CD4-positive, alpha-beta T cell treated with Interleukin-10 for 1 hour (primary cell): ENCODE data around the gene PHLDA3.

Experiments used
- DNase-seq: peaks from one replicate; pipeline ENCODE4 v3.0.0-alpha.2; 2020

The PHLDA3 gene

DNA sequence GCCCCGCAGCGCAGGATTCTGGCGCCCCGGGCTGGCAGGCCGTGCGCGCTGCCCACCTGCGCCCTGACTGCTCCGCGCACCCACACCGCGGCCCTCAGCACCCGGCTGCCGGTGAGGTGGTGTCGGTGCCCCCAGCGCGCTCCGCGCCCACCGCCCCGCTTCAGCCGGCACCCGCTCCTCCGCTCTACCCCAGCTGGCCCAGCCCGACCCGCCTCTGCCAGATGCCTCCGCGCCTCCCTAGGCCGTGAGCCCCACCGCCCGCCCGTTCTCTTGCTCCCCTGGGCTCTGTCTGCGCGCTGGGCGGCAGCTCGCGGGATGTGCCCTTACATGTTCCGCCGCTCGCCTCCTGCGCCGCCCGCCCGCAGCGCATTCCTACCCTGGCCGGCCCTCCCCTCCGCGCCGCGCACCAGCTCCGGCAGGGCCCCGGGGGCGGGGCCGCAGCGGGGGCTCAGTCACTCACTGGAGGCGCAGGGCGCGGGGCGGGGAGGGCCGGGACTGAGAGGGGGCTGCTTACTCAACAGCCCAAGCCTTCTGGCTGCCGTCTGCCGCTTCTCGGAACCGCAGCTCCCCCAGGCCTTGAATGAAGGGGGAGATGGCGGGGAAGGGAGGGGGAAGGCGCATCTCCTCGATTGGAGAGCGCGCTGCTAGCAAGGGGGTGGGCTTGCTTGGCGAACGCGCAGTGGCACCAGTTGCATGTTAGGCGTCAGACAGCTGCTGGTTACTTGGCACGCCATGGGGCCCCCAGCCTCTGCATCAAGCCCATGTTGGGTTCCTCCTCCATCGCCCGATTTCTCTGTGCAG lies at the start of gene PHLDA3:
TSS of gene PHLDA3 (minus strand) at position 345 of the 801 bp plus-strand sequence. CDS start 402 bp downstream, outside the sequence.
- peak; percentile 33 for DNase-seq

- DNase-seq, result no peak
These were observed 49.1 kb upstream of the PHLDA3 start for GRCh38 chr1:201518071-201518470.

DNA sequence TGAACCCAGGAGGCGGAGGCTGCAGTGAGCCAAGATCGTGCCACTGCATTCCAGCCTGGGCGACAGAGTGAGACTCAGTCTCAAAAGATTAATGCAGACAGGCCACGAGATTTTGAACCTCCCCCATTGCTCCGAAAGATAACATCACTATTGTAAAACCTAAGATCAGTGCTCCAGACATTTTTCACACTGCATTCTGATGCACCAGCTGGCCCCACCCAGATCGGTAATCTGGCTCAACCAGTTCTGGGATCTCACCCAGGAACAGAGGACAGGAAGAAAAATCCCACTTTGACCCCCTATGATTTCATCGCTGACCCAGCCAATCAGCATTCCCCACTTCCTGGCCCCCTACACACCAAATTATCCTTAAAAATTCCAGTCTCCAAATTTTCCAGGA lies 48.6 kb upstream of the PHLDA3 start:
- no peak for DNase-seq

DNA sequence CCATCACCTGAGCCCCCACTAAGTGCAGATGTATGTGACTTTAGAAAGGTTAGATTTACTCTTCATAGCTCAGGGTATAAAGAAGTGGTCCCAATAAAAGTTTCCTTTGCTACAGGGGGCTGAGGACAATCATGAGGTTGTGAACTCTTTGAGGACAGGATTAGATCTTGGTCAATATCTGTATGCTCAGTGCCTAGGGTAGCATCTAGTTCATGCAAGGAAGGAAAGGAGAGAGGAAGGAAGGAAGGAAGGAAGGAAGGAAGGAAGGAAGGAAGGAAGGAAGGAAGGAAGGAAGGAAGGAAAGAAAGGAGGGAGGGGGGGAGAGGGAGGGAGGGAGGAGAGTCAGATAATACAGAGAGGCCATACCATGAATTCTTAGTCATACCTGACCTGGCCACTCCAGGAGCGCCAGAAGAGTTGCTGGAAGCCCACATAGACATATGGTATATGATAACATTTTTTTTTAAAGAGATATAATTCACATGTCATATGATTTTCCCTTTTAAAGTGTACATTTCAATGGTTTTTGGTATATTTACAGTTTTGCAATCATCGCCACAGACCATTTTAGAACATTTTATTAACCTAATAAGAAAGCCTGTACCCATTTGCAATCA lies 47.6 kb upstream of the PHLDA3 start:
- no peak for DNase-seq

GRCh38 chr1:201515895-201516294 lies 46.9 kb upstream of the PHLDA3 start:
- DNase-seq, result no peak

DNA sequence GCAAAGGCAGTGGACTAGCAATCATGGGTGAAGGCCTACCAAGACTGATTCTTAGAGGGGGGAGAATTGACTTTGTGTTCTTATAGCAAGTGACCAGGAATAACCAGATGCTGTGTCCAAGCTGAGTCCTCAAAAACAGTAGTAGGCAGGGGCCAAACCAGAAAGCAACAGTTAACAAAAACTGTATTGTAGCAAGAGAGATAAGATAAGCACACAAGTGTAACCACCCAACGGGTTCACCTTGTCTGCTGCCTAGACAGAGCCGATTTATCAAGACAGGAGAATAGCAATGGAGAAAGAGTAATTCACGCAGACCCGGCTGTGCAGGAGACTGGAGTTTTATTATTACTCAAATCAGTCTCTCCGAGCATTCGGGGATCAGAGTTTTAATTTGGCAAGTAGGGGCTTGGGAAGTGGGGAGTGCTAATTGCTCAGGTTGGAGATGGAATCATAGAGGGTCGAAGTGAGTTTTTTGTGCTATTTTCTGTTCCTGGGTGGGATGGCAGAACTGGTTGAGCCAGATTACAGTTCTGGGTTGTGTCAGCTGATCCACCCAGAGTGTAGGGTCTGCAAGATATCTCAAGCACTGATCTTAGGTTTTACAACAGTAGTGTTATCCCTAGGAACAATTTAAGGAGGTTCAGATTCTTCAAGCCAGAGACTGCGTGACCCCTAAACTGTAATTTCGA lies 46.2 kb upstream of the PHLDA3 start:
- DNase-seq, result no peak

GRCh38 chr1:201514466-201514865 lies 45.5 kb upstream of the PHLDA3 start:
- no peak for DNase-seq

DNA sequence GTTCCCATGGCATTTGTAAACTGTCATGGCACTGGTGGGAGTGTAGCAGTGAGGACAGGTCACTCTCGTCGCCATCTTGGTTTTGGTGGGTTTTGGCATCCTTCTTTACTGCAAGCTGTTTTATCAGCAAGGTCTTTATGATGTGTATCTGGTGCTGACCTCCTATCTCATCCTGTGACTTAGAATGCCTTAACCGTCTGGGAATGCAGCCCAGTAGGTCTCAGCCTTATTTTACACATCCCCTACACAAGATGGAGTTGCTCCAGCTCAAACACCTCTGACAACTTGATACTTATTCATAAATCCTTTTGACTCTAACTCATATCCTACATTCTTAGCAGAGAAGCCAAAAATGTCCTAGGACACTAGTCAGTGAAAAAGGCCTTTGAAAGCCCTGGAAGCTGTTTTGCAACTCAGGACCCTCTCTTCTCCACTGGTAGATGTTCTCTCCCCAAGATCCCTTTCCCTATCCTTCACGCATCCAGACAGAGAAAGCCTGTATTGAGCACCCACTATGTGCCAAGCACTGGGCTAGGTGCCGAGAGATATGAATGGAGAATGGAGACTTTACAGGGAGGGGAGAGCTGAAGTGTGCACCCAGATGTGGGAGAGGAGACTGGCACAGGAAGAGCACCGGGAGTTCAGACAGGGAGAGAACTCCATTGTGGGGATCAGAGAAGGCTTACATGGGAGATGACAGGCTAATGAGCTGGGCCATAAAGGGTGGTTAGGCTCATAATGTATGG lies 44.7 kb upstream of the PHLDA3 start:
- DNase-seq, result no peak

DNA sequence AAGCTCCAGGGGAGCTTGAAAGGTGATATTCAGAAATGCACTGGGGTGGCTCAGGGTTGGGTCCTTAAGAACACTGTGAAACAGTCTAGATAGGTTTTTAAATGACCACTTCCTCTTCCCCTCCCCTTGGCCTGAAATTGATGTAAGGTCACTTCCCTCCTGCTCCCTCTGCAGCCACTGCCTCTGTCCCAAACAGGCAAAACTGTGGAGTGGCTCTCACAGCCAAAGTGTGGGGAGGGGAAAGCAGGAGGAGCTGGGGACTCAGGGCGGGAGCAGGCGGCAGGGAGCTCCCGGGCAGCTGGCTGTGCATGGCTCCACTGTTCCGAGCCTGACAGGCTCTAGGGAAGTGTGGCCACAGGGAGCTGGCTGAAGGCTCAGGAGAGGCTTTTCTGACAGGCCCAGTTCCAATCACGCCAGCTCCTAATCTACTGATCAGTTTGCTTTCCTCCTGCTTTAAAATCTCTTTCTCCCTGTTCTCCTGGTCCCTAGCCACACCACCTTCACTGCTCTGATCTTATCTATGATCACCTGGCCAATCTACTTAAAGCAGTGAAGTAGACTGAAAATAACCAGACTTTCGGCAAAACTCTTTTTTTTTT lies 43.1 kb upstream of the PHLDA3 start:
- DNase-seq, result no peak

DNA sequence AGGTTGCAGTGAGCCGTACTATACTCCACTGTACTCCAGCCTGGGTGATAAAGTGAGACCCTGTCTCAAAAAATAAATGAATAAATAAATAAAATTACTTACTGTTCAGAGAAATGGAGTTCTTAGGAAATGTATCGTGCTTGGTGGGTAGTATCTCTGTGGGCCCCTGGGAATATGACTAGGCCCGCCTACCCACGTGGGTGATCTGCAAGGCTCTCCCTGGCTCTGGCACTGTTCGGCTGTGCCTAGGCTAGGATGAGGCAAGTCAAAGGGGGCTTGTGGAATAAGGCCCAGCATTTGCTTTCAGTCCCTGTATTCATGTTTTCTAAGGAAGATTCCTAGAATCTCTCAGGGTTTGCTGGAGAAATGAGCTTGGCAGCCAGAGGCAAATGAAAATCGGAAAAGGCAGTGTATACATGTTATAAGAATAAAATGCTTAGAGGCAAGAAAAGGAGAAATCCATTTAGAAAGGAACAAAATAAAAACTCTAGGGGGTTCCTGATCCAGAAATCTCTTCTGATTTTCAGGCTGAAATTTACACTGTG lies 42.5 kb upstream of the PHLDA3 start:
- DNase-seq, result no peak

- DNase-seq, result no peak
These were observed 41.7 kb upstream of the PHLDA3 start for GRCh38 chr1:201510734-201511133.

DNA sequence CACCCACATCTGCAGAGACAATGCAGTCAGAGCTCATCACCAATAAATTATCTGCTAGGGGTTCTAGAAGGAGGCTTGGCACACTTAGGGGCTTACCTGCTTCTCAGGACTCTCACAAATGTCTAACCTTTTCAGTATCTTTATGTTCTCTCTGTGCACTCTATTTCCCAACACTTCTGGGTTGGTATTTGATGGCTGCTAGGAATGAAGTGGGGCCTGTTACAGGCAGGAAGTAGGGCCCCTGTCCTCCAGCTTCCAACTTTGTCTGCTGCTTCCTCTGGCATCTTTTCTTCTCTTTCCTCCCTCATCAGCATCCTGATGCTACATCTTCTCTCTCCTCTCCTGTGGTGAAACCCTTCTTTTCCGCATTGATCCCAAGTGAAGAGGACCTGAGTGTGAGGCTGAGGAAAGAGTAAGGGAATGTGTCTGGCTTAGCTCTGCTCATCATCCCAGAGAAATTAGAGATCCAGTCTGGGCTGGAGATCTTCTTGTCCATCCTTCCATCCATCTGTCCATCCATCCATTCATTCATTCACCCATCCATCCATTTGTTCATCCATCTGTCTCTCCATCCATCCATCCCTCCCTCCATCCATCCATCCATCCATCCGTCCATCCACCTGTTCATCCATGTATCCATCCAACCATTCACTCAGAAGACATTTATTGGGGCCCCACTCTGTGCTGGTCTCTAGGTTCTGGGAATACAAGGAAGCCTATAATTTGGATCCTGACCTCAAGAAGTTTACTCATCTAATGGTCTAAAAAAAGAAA lies 40.8 kb upstream of the PHLDA3 start:
- no peak for DNase-seq

- DNase-seq, result no peak
These were observed 39.8 kb upstream of the PHLDA3 start for GRCh38 chr1:201508809-201509208.

GRCh38 chr1:201507360-201507675 lies 38.3 kb upstream of the PHLDA3 start:
- DNase-seq, result no peak

DNA sequence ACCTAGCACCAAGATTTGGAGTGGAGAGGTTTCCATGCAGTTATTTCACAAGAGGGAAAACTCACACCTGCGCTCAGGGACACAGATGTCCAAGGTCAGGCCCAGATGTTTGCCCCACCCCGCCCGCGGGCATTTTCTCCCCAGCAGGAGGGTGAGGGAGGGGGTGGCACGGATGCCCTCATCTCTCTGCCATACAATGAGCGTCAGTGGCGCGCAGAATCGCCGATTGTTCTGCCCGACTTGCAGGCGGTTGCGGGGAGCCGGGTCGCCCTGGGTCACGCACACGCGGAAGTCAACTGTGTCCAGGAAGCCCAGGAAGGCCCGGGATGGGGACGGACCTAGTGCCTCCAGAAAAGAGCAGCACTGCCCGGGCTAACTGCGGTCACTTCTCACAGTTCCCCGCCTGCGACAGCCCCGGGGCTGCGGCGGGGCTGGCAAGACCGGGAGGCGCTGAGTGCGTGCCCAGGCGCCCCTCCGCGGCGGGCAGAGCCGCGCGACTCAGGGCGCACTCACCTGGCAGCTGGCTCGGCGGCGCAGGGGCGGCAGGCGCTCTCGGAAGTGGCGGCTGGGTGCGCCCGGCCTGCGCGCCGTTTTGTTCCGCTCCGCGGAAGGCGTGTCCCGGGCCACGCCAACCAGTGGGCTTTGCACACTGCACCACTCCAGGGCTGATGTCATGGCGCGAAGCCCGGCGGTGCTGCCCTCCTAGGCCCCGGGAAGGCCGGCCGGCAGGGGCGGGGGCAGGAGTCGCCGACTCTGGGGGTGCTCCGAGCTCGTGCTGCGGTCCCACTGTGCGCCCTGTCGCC lies 37.8 kb upstream of the PHLDA3 start, which contains the start of gene CSRP1:
TSS of gene CSRP1 (minus strand) at position 567 of the 803 bp plus-strand sequence. CDS start 10,820 bp downstream, outside the sequence.
- peak; percentile 84 for DNase-seq

- no peak for DNase-seq
These were observed 37.1 kb upstream of the PHLDA3 start for GRCh38 chr1:201506092-201506491.

- DNase-seq, result no peak
These were observed 36.5 kb upstream of the PHLDA3 start for GRCh38 chr1:201505503-201505890.

DNA sequence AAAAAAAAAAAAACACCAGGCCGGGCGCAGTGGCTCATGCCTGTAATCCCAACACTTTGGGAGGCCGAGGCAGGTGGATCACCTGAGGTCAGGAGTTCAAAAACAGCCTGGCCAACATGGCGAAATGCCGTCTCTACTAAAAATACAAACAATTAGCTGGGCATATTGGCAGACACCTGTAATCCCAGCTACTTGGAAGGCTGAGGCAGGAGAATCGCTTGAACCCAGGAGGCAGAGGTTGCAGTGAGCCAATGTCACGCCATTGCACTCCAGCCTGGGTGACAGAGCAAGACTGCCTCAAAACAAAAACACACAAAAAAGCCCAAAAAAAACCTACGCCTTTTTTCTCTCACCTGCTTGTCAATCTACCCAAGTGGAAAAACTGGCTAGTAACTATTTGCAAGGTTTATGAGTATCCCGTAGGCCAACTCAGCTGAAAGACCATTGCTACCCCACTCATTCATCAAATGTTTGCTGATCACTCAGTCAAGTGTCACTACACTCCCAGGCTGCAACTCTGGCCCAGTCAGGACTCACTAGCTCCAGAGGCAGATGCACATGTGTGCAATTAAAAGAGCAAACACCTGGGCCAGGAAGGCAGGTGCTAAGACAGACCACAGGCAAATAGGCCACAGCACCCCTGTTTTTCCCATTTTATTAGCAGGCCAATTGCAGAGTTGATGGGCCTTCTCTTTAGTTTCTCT lies 36.0 kb upstream of the PHLDA3 start:
- DNase-seq, result no peak

GRCh38 chr1:201504179-201504631 lies 35.2 kb upstream of the PHLDA3 start:
- no peak for DNase-seq
